ENCODE results near the gene DST. TPM values are rescaled to one million over a fixed set of nuclear protein-coding genes. Genes with fewer than 3 reads are reported as not detected.

The DST gene
- total and polyA plus RNA-seq, 7 donors = 58.3 to 341 (median 109) TPM

GRCh38 chr6:56488281-56488680 is 154.4 kb downstream of the DST start:
- WGBS, 3 donors = 85 to 97% (median 90%) methylated on average over 2 of the region's 2 CpGs
- Histone ChIP-seq H3K4me3 (no peak overlapping the region), H3K27me3 (ENCODE audit: insufficient read depth in 3 of 3, low read length in 2 of 3) (no peaks in the 10 kb centered on the region), H3K4me1 (peaks cover 4% of the 10 kb centered on the region), H3K27ac (no peak overlapping the region), H3K9me3 (no peaks in the 10 kb centered on the region), H3K36me3 (ENCODE audit: insufficient read depth in 1 of 2, low read depth in 1 of 2) (peaks cover 0 to 100% of the 10 kb centered on the region in 2 donors)
- no peak for TF ChIP-seq CTCF (IDR thresholded peaks at IDR 0.05)
- ATAC-seq = no peak
- intact Hi-C loops (cut with DNase I) = loop anchor here in 1 of 2 donors (5.0 kb wide), 1 partner anchor 119 kb away; no protein-coding TSS in a partner anchor
- DNase-seq = no peak

- Histone ChIP-seq H3K4me3 (no peak overlapping the region), H3K36me3 (ENCODE audit: insufficient read depth in 1 of 2, low read depth in 1 of 2) (peaks cover 0 to 100% of the 10 kb centered on the region in 2 donors), H3K9me3 (no peaks in the 10 kb centered on the region), H3K27ac (no peak overlapping the region), H3K4me1 (no peaks in the 10 kb centered on the region), H3K27me3 (ENCODE audit: insufficient read depth in 3 of 3, low read length in 2 of 3) (no peaks in the 10 kb centered on the region)
- intact Hi-C loops (cut with DNase I) = loop anchor here in 1 of 2 donors (5.0 kb wide), 1 partner anchor 121 kb away; no protein-coding TSS in a partner anchor
- WGBS, 3 donors = 97 to 98% (median 98%) methylated on average over 3 of the region's 3 CpGs
- DNase-seq (no peak), ATAC-seq (no peak)
- TF ChIP-seq CTCF (IDR thresholded peaks at IDR 0.05) = no peak
Observed at GRCh38 chr6:56486681-56487080, 156.0 kb downstream of the DST start.

GRCh38 chr6:56484669-56485068 is 158.0 kb downstream of the DST start:
- Histone ChIP-seq H3K27ac (no peak overlapping the region), H3K4me3 (no peak overlapping the region), H3K4me1 (no peaks in the 10 kb centered on the region), H3K36me3 (ENCODE audit: insufficient read depth in 1 of 2, low read depth in 1 of 2) (peaks cover 0 to 100% of the 10 kb centered on the region in 2 donors), H3K27me3 (ENCODE audit: insufficient read depth in 3 of 3, low read length in 2 of 3) (no peaks in the 10 kb centered on the region), H3K9me3 (no peaks in the 10 kb centered on the region)
- no peak for ATAC-seq
- 57 to 73% (median 67%) methylated on average over 2 of the region's 2 CpGs for WGBS, 3 donors
- no peak for DNase-seq
- no peak for TF ChIP-seq CTCF (IDR thresholded peaks at IDR 0.05)
- intact Hi-C loops (cut with DNase I) = loop anchor here in 1 of 2 donors (5.0 kb wide), 1 partner anchor 123 kb away; no protein-coding TSS in a partner anchor

- no peak for ATAC-seq
- Histone ChIP-seq H3K4me1 (no peaks in the 10 kb centered on the region), H3K9me3 (no peaks in the 10 kb centered on the region), H3K36me3 (ENCODE audit: insufficient read depth in 1 of 2, low read depth in 1 of 2) (peaks cover 0 to 100% of the 10 kb centered on the region in 2 donors), H3K27me3 (ENCODE audit: insufficient read depth in 3 of 3, low read length in 2 of 3) (no peaks in the 10 kb centered on the region), H3K4me3 (no peak overlapping the region), H3K27ac (no peak overlapping the region)
- no peak for DNase-seq
- TF ChIP-seq CTCF (IDR thresholded peaks at IDR 0.05) = no peak
- intact Hi-C loops (cut with DNase I) = no loop called here
- WGBS, 3 donors = 96 to 98% (median 96%) methylated on average over 1 of the region's 1 CpG
Observed at GRCh38 chr6:56483929-56484328, 158.8 kb downstream of the DST start.

- no peaks in the 10 kb centered on the region for H3K9me3 ChIP-seq
- WGBS, 3 donors = 86 to 92% (median 91%) methylated on average over 8 of the region's 8 CpGs
- no peak for DNase-seq
- no peak for ATAC-seq
- no peaks in the 10 kb centered on the region for H3K27me3 ChIP-seq (ENCODE audit: insufficient read depth in 3 of 3, low read length in 2 of 3)
- H3K36me3 ChIP-seq (ENCODE audit: insufficient read depth in 1 of 2, low read depth in 1 of 2) = peaks cover 0 to 99% of the 10 kb centered on the region in 2 donors
- no peak overlapping the region for H3K4me3 ChIP-seq
- H3K4me1 ChIP-seq = no peaks in the 10 kb centered on the region
- intact Hi-C loops (cut with DNase I) = no loop called here
- H3K27ac ChIP-seq = no peak overlapping the region
- no peak for TF ChIP-seq CTCF (IDR thresholded peaks at IDR 0.05)
Observed at GRCh38 chr6:56482525-56482924, 160.2 kb downstream of the DST start.
